ENCODE results near the gene PLET1.

PLET1 gene

GRCh38 chr11:112238041-112238440, 22.6 kb downstream of the PLET1 start:
- H3K27ac ChIP-seq (ENCODE audit: low read length) = no peak overlapping the region
- H3K4me2 ChIP-seq (ENCODE audit: low read depth, low read length) = no peak overlapping the region
- no peaks in the 10 kb centered on the region for H3K4me1 ChIP-seq (ENCODE audit: low read length)
- H3K27me3 ChIP-seq (replicated peaks; ENCODE audit: insufficient read depth, low read length) = no peaks in the 10 kb centered on the region
- no peak for TF ChIP-seq EZH2 (optimal IDR thresholded peaks at IDR 0.05; ENCODE audit: low read depth, low read length)
- no peak for TF ChIP-seq EZH2phosphoT487 (IDR thresholded peaks at IDR 0.05; ENCODE audit: low read length)
- TF ChIP-seq CTCF (IDR thresholded peaks at IDR 0.05; ENCODE audit: low read length) = no peak
- no peak overlapping the region for H2AFZ ChIP-seq (ENCODE audit: low read length)
- no peaks in the 10 kb centered on the region for H4K20me1 ChIP-seq (ENCODE audit: insufficient read depth, low read length)
- no peaks in the 10 kb centered on the region for H3K9me2 ChIP-seq (replicated peaks; ENCODE audit: insufficient read depth, low read length)
- H3K9me3 ChIP-seq (replicated peaks; ENCODE audit: insufficient read depth, low read length) = no peaks in the 10 kb centered on the region
- H3F3A ChIP-seq (ENCODE audit: insufficient read depth, low read length) = no peaks in the 10 kb centered on the region
- H3K9ac ChIP-seq (ENCODE audit: low read length) = no peak overlapping the region
- no peaks in the 10 kb centered on the region for H3K79me2 ChIP-seq (ENCODE audit: low read length)
- DNase-seq = no peak
- no peaks in the 10 kb centered on the region for H3K36me3 ChIP-seq (replicated peaks; ENCODE audit: insufficient read depth, low read length)
- H3K4me3 ChIP-seq (ENCODE audit: low read length) = no peak overlapping the region

- no peaks in the 10 kb centered on the region for H3F3A ChIP-seq (ENCODE audit: insufficient read depth, low read length)
- H2AFZ ChIP-seq (ENCODE audit: low read length) = no peak overlapping the region
- no peaks in the 10 kb centered on the region for H3K9me2 ChIP-seq (replicated peaks; ENCODE audit: insufficient read depth, low read length)
- no peak overlapping the region for H3K9ac ChIP-seq (ENCODE audit: low read length)
- no peak for DNase-seq
- no peaks in the 10 kb centered on the region for H3K9me3 ChIP-seq (replicated peaks; ENCODE audit: insufficient read depth, low read length)
- no peaks in the 10 kb centered on the region for H3K4me1 ChIP-seq (ENCODE audit: low read length)
- no peak overlapping the region for H3K4me3 ChIP-seq (ENCODE audit: low read length)
- TF ChIP-seq EZH2phosphoT487 (IDR thresholded peaks at IDR 0.05; ENCODE audit: low read length) = no peak
- TF ChIP-seq CTCF (IDR thresholded peaks at IDR 0.05; ENCODE audit: low read length) = no peak
- no peak for TF ChIP-seq EZH2 (optimal IDR thresholded peaks at IDR 0.05; ENCODE audit: low read depth, low read length)
- H3K27ac ChIP-seq (ENCODE audit: low read length) = no peak overlapping the region
- H4K20me1 ChIP-seq (ENCODE audit: insufficient read depth, low read length) = no peaks in the 10 kb centered on the region
- no peak overlapping the region for H3K4me2 ChIP-seq (ENCODE audit: low read depth, low read length)
- H3K79me2 ChIP-seq (ENCODE audit: low read length) = no peaks in the 10 kb centered on the region
- no peaks in the 10 kb centered on the region for H3K36me3 ChIP-seq (replicated peaks; ENCODE audit: insufficient read depth, low read length)
- no peaks in the 10 kb centered on the region for H3K27me3 ChIP-seq (replicated peaks; ENCODE audit: insufficient read depth, low read length)
Measured at GRCh38 chr11:112237451-112237850, 23.2 kb downstream of the PLET1 start.

GRCh38 chr11:112235750-112236390, 24.8 kb downstream of the PLET1 start:
- H3K4me2 ChIP-seq (ENCODE audit: low read depth, low read length) = no peak overlapping the region
- no peaks in the 10 kb centered on the region for H3K27me3 ChIP-seq (replicated peaks; ENCODE audit: insufficient read depth, low read length)
- H3K4me3 ChIP-seq (ENCODE audit: low read length) = no peak overlapping the region
- TF ChIP-seq EZH2 (optimal IDR thresholded peaks at IDR 0.05; ENCODE audit: low read depth, low read length) (no peak), CTCF (IDR thresholded peaks at IDR 0.05; ENCODE audit: low read length) (no peak), EZH2phosphoT487 (IDR thresholded peaks at IDR 0.05; ENCODE audit: low read length) (no peak)
- no peaks in the 10 kb centered on the region for H3K9me3 ChIP-seq (replicated peaks; ENCODE audit: insufficient read depth, low read length)
- no peak overlapping the region for H3K27ac ChIP-seq (ENCODE audit: low read length)
- H3K36me3 ChIP-seq (replicated peaks; ENCODE audit: insufficient read depth, low read length) = no peaks in the 10 kb centered on the region
- H3K4me1 ChIP-seq (ENCODE audit: low read length) = no peaks in the 10 kb centered on the region
- H3K9ac ChIP-seq (ENCODE audit: low read length) = no peak overlapping the region
- H2AFZ ChIP-seq (ENCODE audit: low read length) = no peak overlapping the region
- no peaks in the 10 kb centered on the region for H3F3A ChIP-seq (ENCODE audit: insufficient read depth, low read length)
- no peaks in the 10 kb centered on the region for H4K20me1 ChIP-seq (ENCODE audit: insufficient read depth, low read length)
- H3K79me2 ChIP-seq (ENCODE audit: low read length) = no peaks in the 10 kb centered on the region
- H3K9me2 ChIP-seq (replicated peaks; ENCODE audit: insufficient read depth, low read length) = no peaks in the 10 kb centered on the region
- DNase-seq = no peak

All from MM.1S (cell line).